Stimulated activated CD8-positive, alpha-beta memory T cell treated with anti-CD3 and anti-CD28 coated beads, Interleukin-15, amount 100 ng/mL, for 1 hour (primary cell): Measurements from ENCODE around the gene ZBTB44.
"Not testable (repeated sequence)": the region's sequence is repeated elsewhere in the genome, so short reads cannot be mapped to it uniquely, and the experiment has no call there.

ENCODE experiments used
- DNase-seq: peaks from one replicate; pipeline ENCODE4 v3.0.0-alpha.2; 2020; ENCODE audit warnings: low read depth

ZBTB44 gene

GRCh38 chr11:130197386-130198035 lies 117.2 kb downstream of the ZBTB44 start:
- no peak for DNase-seq

GRCh38 chr11:130194241-130195023 lies 120.3 kb downstream of the ZBTB44 start:
- DNase-seq: no peak

GRCh38 chr11:130193551-130193950 lies 121.2 kb downstream of the ZBTB44 start:
- DNase-seq: not testable (repeated sequence)

GRCh38 chr11:130192845-130193267 lies 121.9 kb downstream of the ZBTB44 start:
- DNase-seq: no peak

- no peak for DNase-seq
Observed at GRCh38 chr11:130191896-130192295, 122.8 kb downstream of the ZBTB44 start.

GRCh38 chr11:130190371-130190881 lies 124.3 kb downstream of the ZBTB44 start:
- DNase-seq: no peak

GRCh38 chr11:130189492-130190210 lies 125.1 kb downstream of the ZBTB44 start:
- no peak for DNase-seq

GRCh38 chr11:130188585-130189347 lies 126.0 kb downstream of the ZBTB44 start:
- no peak for DNase-seq

- DNase-seq: no peak
Observed at GRCh38 chr11:130188047-130188446, 126.7 kb downstream of the ZBTB44 start.

- DNase-seq: no peak
Observed at GRCh38 chr11:130187096-130187495, 127.6 kb downstream of the ZBTB44 start.

GRCh38 chr11:130183878-130184610 lies 130.7 kb downstream of the ZBTB44 start:
- DNase-seq: no peak

GRCh38 chr11:130181295-130182272 lies 133.1 kb downstream of the ZBTB44 start:
- DNase-seq: no peak

GRCh38 chr11:130180896-130181294 lies 133.8 kb downstream of the ZBTB44 start:
- DNase-seq: no peak

GRCh38 chr11:130180491-130180890 lies 134.2 kb downstream of the ZBTB44 start:
- DNase-seq: no peak

- no peak for DNase-seq
Observed at GRCh38 chr11:130179396-130180306, 135.1 kb downstream of the ZBTB44 start.

- DNase-seq: no peak
Observed at GRCh38 chr11:130178441-130179339, 136.0 kb downstream of the ZBTB44 start.

GRCh38 chr11:130177782-130178181 lies 136.9 kb downstream of the ZBTB44 start:
- no peak for DNase-seq
